CD8-positive, alpha-beta memory T cell (primary cell): ENCODE measurements around the gene KCNT1. TPM values are rescaled to one million over a fixed set of nuclear protein-coding genes. Genes with fewer than 3 reads are reported as not detected.

Experiments used
- CTCF ChIA-PET: fragments of 350-600 bp; sonication (Branson Sonifier 250); formaldehyde crosslinking; loops from one replicate; lab custom pipeline; 2021; ENCODE audit warnings: antibody characterized with exemption; lab: Charles Lee
- POLR2A ChIA-PET: fragments of 350-600 bp; sonication (Branson Sonifier 250); formaldehyde crosslinking; loops from one replicate; lab custom pipeline; 2021; ENCODE audit warnings: antibody characterized with exemption; lab: Charles Lee
- DNase-seq, 5 donors: peaks; one replicate each; pipeline versions ENCODE4 v3.0.0 to v3.0.0-alpha.2; 2020 to 2022; ENCODE audit warnings: mixed read lengths in 1 of 5
- H3K27ac ChIP-seq: one replicate; pipeline ENCODE4 v1.7.0; 2013; ENCODE audit warnings: low read depth, mild to moderate bottlenecking, low read length, moderate library complexity
- H3K27me3 ChIP-seq: 2 replicates; pipeline ENCODE4 v1.7.0; 2013; ENCODE audit warnings: low read length, mild to moderate bottlenecking; ENCODE audit not compliant: insufficient read depth, poor library complexity, severe bottlenecking
- H3K36me3 ChIP-seq: 2 replicates; pipeline ENCODE4 v1.7.0; 2013; ENCODE audit warnings: mild to moderate bottlenecking, low read length, moderate library complexity; ENCODE audit not compliant: insufficient read depth
- H3K4me1 ChIP-seq: 2 replicates; pipeline ENCODE4 v1.7.0; 2013; ENCODE audit warnings: mild to moderate bottlenecking, low read length, moderate library complexity; ENCODE audit not compliant: insufficient read depth
- H3K4me3 ChIP-seq: 2 replicates; pipeline ENCODE4 v1.7.0; 2013; ENCODE audit warnings: mild to moderate bottlenecking, low read length
- H3K9me3 ChIP-seq: 2 replicates; pipeline ENCODE4 v1.7.0; 2013; ENCODE audit warnings: mild to moderate bottlenecking, low read length
- H3K27ac Mint-ChIP-seq, 8 donors: one replicate each; pipeline ENCODE4 v1.8.0; 2020 to 2021; ENCODE audit warnings: mixed read lengths in 8 of 8, mild to moderate bottlenecking in 6 of 8, inconsistent platforms in 3 of 8, moderate library complexity in 3 of 8
- H3K27me3 Mint-ChIP-seq, 2 donors: one replicate each; pipeline ENCODE4 v1.8.0; 2020 to 2021; ENCODE audit warnings: mixed read lengths in 2 of 2, mild to moderate bottlenecking in 1 of 2, moderate library complexity in 1 of 2
- H3K36me3 Mint-ChIP-seq, 3 donors: one replicate each; pipeline ENCODE4 v1.8.0; 2020 to 2021; ENCODE audit warnings: mixed read lengths in 3 of 3, inconsistent platforms in 1 of 3, mild to moderate bottlenecking in 1 of 3
- H3K4me1 Mint-ChIP-seq, 3 donors: one replicate each; pipeline ENCODE4 v1.8.0; 2020 to 2021; ENCODE audit warnings: mixed read lengths in 3 of 3, inconsistent platforms in 1 of 3, mild to moderate bottlenecking in 1 of 3
- H3K4me3 Mint-ChIP-seq, 7 donors: one replicate each; pipeline ENCODE4 v1.8.0; 2020 to 2021; ENCODE audit warnings: mixed read lengths in 7 of 7, mild to moderate bottlenecking in 6 of 7, moderate library complexity in 4 of 7, inconsistent platforms in 2 of 7
- H3K9me3 Mint-ChIP-seq, 5 donors: one replicate each; pipeline ENCODE4 v1.8.0; 2020 to 2022; ENCODE audit warnings: mixed read lengths in 5 of 5, mild to moderate bottlenecking in 3 of 5, moderate library complexity in 2 of 5, inconsistent platforms in 1 of 5
- polyA plus RNA-seq: library from polyadenylated mRNA; unstranded; fragments of 300-500 nt; fragmentation: Illumina TruSeq; gene quantifications from one replicate; pipeline ENCODE4 v1.2.3, GENCODE V29; 2021
- total RNA-seq, 2 experiments: library from RNA; stranded (reverse); gene quantifications; one replicate each; pipeline ENCODE4 v1.2.3, GENCODE V29; 2021

Gene KCNT1
- total and polyA plus RNA-seq, 3 experiments from 2014 or later: 0.16 TPM; not detected in 2

DNA sequence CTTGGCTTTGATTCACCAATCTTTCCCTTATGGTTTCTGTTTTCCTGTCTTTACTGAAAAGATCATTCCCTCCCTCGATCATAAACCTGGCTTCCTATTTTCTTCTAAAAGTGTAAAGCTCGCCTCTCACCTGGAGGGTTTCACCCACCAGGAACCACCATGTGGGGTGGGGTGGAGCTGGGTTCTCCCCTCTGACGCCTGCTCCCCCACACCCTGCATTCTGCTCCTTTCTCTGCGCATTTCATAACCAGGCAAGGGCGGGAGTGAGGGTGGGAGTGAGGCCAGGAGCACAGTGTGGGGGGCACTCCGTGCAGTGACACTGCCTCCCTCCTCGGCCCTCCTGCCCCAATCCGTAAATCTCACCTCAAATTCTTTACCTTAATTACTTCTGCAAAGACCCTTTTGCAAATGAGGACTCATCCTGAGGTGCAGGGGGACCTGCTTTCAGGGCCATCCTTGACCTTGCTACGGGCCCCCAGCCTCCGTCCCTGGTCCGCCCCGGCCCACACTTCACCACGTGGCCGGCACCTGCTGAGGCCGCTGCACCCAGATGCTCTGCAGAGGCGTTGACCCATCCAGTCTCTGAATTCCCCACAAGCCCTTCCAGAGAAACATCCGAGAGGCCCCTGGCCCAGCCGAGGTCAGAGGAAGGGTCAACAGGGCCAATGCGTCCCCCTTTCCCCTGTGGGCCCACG lies 59.3 kb downstream of the KCNT1 start:
- Histone ChIP-seq H3K9me3 (peaks cover 7% of the 10 kb centered on the region), H3K4me3 (no peak overlapping the region), H3K4me1 (no peaks in the 10 kb centered on the region), H3K27ac (no peak overlapping the region), H3K27me3 (no peaks in the 10 kb centered on the region), H3K36me3 (no peaks in the 10 kb centered on the region)
- DNase-seq: no peak
- Mint-ChIP-seq H3K4me3 (no peak overlapping the region), H3K27ac (no peak overlapping the region), H3K9me3 (peaks cover 0 to 12% (median 6%) of the 10 kb centered on the region in 5 donors), H3K4me1 (no peaks in the 10 kb centered on the region), H3K27me3 (no peaks in the 10 kb centered on the region), H3K36me3 (no peaks in the 10 kb centered on the region)
- ChIA-PET CTCF (interaction anchor here (1.0 kb wide), 1 partner anchor 11 kb away, joined by 3 read pairs; no protein-coding TSS in a partner anchor), POLR2A (no interaction called here)

DNA sequence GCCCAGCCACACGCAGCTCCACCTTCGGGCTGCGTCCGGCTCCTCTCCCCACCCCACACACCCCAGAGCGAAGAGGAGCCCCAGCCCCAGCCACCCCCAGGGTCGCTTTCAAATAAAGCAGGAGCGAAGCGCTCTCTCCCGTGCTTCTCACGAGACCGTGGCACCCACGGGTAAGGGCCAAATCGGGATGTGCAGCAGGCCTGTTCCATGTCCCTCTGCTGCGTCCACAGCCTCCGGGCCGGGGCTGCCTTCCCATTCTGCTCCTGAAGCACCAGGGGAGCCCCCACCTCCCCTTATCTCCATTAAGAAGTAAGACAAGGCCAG lies 59.8 kb downstream of the KCNT1 start:
- H3K4me1 Mint-ChIP-seq: no peaks in the 10 kb centered on the region
- H3K27ac ChIP-seq: no peak overlapping the region
- DNase-seq: no peak
- H3K27ac Mint-ChIP-seq: no peak overlapping the region
- H3K4me3 ChIP-seq: no peak overlapping the region
- no peaks in the 10 kb centered on the region for H3K27me3 ChIP-seq
- peaks cover 0 to 14% (median 6%) of the 10 kb centered on the region in 5 donors for H3K9me3 Mint-ChIP-seq
- peaks cover 8% of the 10 kb centered on the region for H3K9me3 ChIP-seq
- no peaks in the 10 kb centered on the region for H3K27me3 Mint-ChIP-seq
- no peaks in the 10 kb centered on the region for H3K36me3 ChIP-seq
- no peaks in the 10 kb centered on the region for H3K4me1 ChIP-seq
- CTCF ChIA-PET: no interaction called here
- H3K4me3 Mint-ChIP-seq: no peak overlapping the region
- no peaks in the 10 kb centered on the region for H3K36me3 Mint-ChIP-seq
- POLR2A ChIA-PET: no interaction called here

DNA sequence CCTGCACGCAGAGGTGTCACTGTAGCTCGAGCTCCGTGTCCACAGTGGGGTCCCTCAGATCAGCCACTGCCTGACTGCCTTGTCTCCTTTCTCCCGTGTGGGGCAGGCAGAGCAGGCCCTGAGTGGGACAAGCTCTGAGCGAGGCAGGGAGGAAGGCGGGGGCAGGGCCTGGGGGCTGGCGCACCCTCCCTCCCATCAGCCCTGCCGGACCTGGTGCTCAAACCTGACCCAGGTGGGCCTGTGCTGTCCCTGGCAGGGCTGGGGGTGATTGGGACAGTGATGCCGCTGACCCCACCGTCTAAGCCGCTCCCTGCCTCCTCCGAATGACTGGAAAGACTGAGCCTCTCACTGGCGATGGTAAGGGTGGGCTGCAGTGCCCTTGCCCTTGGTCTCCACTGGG lies 60.9 kb downstream of the KCNT1 start:
- POLR2A ChIA-PET: no interaction called here
- Mint-ChIP-seq H3K36me3 (no peaks in the 10 kb centered on the region), H3K9me3 (peaks cover 0 to 14% (median 6%) of the 10 kb centered on the region in 5 donors)

DNA sequence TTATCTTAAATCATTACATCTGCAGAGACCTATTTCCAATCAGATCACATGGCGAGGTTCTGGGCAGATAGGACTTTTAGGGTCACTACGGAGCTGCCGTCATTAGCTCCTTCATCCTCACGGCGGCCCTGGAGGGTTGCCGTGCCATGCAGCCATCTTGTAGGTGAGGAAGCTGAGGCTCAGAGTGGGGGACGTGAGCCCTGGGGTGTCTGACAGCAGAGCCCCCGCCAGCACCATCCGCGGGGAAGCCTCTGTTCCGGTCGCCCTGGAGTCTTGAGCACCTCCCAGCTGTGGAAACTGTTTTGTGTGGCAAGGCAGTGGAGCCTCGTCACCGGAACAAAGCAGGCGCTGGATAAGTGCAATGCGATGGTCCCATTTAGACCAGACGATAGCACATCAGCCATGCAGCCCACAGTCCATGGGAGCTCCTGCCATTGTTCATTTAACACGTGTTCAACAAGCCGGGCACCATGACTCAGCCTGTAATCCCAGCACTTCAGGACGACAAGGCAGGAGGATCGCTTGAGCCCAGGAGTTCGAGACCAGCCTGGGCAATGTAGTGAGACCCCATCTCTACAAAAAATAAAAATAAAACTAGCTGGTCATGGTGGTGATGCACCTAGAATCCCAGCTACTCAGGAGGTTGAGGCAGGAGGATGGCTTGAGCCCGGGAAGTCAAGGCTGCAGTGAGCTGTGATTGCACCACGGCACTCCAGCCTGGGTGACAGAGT lies 61.9 kb downstream of the KCNT1 start:
- Histone ChIP-seq H3K27ac (no peak overlapping the region), H3K27me3 (no peaks in the 10 kb centered on the region), H3K36me3 (no peaks in the 10 kb centered on the region), H3K4me1 (no peaks in the 10 kb centered on the region), H3K9me3 (peaks cover 8% of the 10 kb centered on the region), H3K4me3 (no peak overlapping the region)
- peaks cover 0 to 14% (median 6%) of the 10 kb centered on the region in 5 donors for H3K9me3 Mint-ChIP-seq
- no peak overlapping the region for H3K4me3 Mint-ChIP-seq
- no peaks in the 10 kb centered on the region for H3K36me3 Mint-ChIP-seq
- no peaks in the 10 kb centered on the region for H3K27me3 Mint-ChIP-seq
- no peak for DNase-seq
- POLR2A ChIA-PET: no interaction called here
- CTCF ChIA-PET: no interaction called here
- H3K27ac Mint-ChIP-seq: no peak overlapping the region
- no peaks in the 10 kb centered on the region for H3K4me1 Mint-ChIP-seq

More for the DNA sequence above, 60.9 kb downstream of the KCNT1 start:
- Mint-ChIP-seq H3K4me3 (no peak overlapping the region), H3K27ac (no peak overlapping the region), H3K27me3 (no peaks in the 10 kb centered on the region), H3K4me1 (no peaks in the 10 kb centered on the region)
- Histone ChIP-seq H3K36me3 (no peaks in the 10 kb centered on the region), H3K4me1 (no peaks in the 10 kb centered on the region), H3K4me3 (no peak overlapping the region), H3K9me3 (peaks cover 8% of the 10 kb centered on the region), H3K27ac (no peak overlapping the region), H3K27me3 (no peaks in the 10 kb centered on the region)
- DNase-seq: no peak
- CTCF ChIA-PET: no interaction called here

DNA sequence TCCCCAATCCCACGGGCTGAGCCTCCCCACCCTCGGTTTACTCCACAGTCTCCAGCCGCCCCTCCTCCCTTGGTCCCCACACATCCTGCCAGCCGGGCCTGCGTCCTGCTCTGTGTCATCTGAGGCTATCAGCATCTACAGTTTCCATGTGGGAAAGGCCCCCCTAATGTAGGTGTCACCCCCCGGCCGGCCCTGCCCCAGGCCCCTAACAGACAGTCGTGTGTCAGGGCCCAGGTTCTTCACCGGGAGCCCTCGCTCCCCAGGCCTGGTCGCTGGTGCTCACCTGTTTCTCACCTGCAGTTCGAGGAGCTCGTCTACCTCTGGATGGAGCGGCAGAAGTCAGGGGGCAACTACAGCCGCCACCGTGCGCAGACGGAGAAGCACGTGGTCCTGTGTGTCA lies 62.7 kb downstream of the KCNT1 start:
- H3K27me3 ChIP-seq: no peaks in the 10 kb centered on the region
- H3K27ac ChIP-seq: no peak overlapping the region
- Mint-ChIP-seq H3K27ac (no peak overlapping the region), H3K27me3 (no peaks in the 10 kb centered on the region), H3K9me3 (peaks cover 0 to 14% (median 6%) of the 10 kb centered on the region in 5 donors), H3K4me3 (no peak overlapping the region), H3K36me3 (no peaks in the 10 kb centered on the region), H3K4me1 (no peaks in the 10 kb centered on the region)
- DNase-seq: no peak
- no peaks in the 10 kb centered on the region for H3K36me3 ChIP-seq
- H3K9me3 ChIP-seq: peaks cover 8% of the 10 kb centered on the region
- POLR2A ChIA-PET: no interaction called here
- CTCF ChIA-PET: no interaction called here
- H3K4me1 ChIP-seq: no peaks in the 10 kb centered on the region
- H3K4me3 ChIP-seq: no peak overlapping the region

DNA sequence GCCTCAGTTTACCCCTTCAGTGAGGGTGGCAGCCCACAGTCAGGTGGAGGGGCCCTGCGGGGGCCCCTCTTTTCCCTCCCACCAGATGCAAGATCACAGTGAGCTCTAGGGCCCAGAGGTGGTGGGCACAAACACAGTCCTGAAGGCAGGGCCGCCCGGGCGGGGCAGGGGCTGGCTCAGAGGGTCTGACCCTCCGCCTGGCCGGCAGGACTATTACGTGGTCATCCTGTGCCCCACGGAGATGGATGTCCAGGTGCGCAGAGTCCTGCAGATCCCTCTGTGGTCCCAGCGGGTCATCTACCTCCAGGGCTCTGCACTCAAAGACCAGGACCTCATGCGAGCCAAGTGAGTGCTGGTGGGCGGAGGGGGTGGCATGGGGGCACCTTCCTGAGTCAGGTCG lies 63.4 kb downstream of the KCNT1 start:
- H3K4me1 Mint-ChIP-seq: no peaks in the 10 kb centered on the region
- H3K4me3 Mint-ChIP-seq: no peak overlapping the region
- no peaks in the 10 kb centered on the region for H3K36me3 Mint-ChIP-seq
- CTCF ChIA-PET: no interaction called here
- Histone ChIP-seq H3K27ac (no peak overlapping the region), H3K4me3 (no peak overlapping the region), H3K27me3 (no peaks in the 10 kb centered on the region), H3K36me3 (no peaks in the 10 kb centered on the region), H3K4me1 (no peaks in the 10 kb centered on the region), H3K9me3 (peaks cover 8% of the 10 kb centered on the region)
- no peak for DNase-seq
- POLR2A ChIA-PET: no interaction called here
- no peaks in the 10 kb centered on the region for H3K27me3 Mint-ChIP-seq
- H3K27ac Mint-ChIP-seq: no peak overlapping the region
- H3K9me3 Mint-ChIP-seq: peaks cover 0 to 14% (median 6%) of the 10 kb centered on the region in 5 donors

DNA sequence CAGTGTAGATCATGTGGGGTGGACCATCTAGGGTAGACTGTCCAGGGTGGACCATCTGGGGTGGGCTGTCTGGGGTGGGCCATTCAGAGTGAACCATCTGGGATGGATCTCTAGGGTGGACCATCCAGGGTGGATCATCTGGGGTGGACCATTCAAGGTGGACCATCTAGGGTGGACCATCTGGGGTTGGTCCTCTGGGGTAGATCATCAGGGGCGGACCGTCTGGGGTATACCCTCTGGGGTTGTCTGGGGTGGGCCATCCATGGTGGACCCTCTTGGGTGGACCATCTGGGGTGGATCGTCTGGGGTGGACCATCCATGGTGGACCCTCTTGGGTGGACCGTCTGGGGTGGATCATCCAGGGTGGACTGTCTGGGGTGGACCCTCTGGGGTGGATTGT lies 64.3 kb downstream of the KCNT1 start:
- peaks cover 0 to 14% (median 6%) of the 10 kb centered on the region in 5 donors for H3K9me3 Mint-ChIP-seq
- Histone ChIP-seq H3K27ac (no peak overlapping the region), H3K27me3 (no peaks in the 10 kb centered on the region), H3K4me1 (no peaks in the 10 kb centered on the region), H3K9me3 (peaks cover 8% of the 10 kb centered on the region), H3K36me3 (no peaks in the 10 kb centered on the region), H3K4me3 (no peak overlapping the region)
- H3K4me3 Mint-ChIP-seq: no peak overlapping the region
- no peak overlapping the region for H3K27ac Mint-ChIP-seq
- H3K4me1 Mint-ChIP-seq: no peaks in the 10 kb centered on the region
- ChIA-PET CTCF (no interaction called here), POLR2A (no interaction called here)
- no peak for DNase-seq
- peaks cover 0 to 1% of the 10 kb centered on the region in 2 donors for H3K27me3 Mint-ChIP-seq
- no peaks in the 10 kb centered on the region for H3K36me3 Mint-ChIP-seq

DNA sequence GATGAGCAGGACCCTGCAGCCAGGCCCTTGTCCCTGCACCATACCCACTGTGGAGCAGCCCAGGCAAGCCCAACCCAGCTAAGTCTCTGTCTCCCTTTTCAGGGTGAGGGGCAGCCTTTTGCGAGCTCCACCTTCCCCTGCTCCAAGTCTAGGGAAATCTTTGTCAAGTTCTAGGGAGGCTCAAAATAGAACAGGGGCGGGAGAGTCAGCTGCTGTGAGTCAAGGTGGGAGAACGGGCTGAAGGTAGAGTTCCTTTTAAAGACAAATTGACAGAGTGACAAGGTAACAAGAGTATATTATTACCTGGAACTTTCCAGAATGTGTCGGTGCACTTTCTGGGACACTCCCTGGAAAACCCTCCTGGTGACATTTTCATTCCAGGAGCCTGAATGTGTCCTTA lies 64.7 kb downstream of the KCNT1 start:
- ChIA-PET POLR2A (no interaction called here), CTCF (no interaction called here)
- Histone ChIP-seq H3K27me3 (no peaks in the 10 kb centered on the region), H3K4me1 (no peaks in the 10 kb centered on the region), H3K27ac (no peak overlapping the region), H3K4me3 (no peak overlapping the region), H3K36me3 (no peaks in the 10 kb centered on the region), H3K9me3 (peaks cover 8% of the 10 kb centered on the region)
- H3K27ac Mint-ChIP-seq: no peak overlapping the region
- peaks cover 0 to 14% (median 6%) of the 10 kb centered on the region in 5 donors for H3K9me3 Mint-ChIP-seq
- DNase-seq: no peak
- no peak overlapping the region for H3K4me3 Mint-ChIP-seq
- no peaks in the 10 kb centered on the region for H3K36me3 Mint-ChIP-seq
- H3K4me1 Mint-ChIP-seq: no peaks in the 10 kb centered on the region
- peaks cover 0 to 1% of the 10 kb centered on the region in 2 donors for H3K27me3 Mint-ChIP-seq
